DMS114 treated with DMSO at 0.1 percent for 48 hours (cell line): ENCODE data around the gene GREB1L.
"Not testable (repeated sequence)": the region's sequence is repeated elsewhere in the genome, so short reads cannot be mapped to it uniquely, and the experiment has no call there.

Experiments
- DNase-seq: peaks from one replicate; lab custom pipeline; 2025; ENCODE audit not compliant: unreplicated experiment; lab: John Stamatoyannopoulos, UW

The GREB1L gene

DNA sequence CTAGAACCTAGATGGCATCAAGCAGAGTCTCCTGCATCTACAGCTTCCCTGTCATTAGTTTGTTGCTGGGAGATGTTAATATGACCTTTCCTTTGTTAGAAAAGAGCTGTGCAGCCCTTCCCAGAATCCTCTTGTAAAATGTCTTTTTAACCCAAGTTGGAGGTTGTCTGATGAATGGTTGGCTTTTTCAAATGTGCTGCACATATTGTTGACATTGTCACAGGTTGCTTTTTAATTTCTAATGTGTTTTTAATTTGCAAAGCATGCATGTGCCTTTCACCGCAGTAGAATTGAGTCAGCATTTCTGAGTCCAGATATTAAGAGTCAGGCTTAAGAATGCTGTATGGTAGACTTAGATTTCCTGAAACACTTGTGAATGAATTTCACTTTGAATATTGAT is 120.8 kb downstream of the GREB1L start:
- no peak for DNase-seq

DNA sequence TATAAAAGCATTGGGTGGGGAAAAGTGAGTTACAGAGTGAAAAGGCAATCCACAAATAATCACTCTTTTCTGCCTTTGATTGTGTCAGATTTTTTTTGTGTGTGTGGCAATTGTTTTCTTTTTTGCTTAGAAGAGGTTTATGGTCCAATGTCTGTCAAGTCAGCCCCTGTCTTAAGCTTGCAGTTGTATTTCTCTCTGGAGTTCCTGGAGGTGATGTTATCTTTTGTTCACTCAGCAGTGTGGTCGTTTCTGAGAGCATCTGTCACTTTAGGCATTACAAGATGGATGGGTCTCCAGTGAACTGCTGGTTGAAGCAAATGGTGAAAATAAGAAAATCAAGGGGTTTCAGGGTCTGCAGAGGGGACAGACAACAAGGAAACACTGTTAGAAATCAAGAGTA is 121.3 kb downstream of the GREB1L start:
- no peak for DNase-seq

DNA sequence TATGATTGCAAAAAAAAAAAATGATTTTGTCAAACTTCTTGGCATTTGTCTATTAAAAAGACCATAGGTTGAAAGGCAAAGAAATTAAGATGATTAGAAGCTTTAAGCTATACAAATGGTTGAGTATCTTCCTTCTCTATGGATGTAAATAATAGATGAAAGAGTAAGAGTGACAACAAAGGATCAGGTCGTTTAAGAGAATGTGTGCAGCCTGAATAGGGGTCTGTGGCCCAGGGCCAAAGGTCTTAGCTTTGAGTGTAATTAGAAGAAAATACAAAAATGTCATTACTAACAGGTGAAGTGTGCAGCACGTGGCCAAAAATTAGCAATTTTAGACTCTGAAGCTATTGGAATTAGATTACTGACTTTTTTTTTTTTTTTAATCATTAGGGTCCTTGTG is 122.4 kb downstream of the GREB1L start:
- DNase-seq: no peak

DNA sequence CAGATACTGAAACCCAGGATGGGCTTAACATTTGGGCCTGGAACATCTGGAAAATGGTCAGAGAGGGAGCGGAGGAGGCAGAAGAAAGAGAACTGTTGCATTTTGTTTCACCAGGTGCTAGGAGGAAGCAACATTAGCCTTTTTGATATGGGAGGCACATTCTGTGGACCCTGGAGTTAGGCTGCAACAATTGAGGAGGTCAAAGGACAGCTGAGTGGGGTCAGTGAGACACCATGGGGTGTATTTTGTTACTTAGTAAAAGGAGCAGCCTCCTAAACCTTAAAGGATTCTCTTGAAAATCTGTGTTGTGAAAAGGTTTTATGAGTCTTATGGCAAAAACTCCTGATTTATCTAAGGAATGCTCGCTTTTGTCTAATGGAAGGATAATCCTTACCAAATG is 124.9 kb downstream of the GREB1L start:
- no peak for DNase-seq

DNA sequence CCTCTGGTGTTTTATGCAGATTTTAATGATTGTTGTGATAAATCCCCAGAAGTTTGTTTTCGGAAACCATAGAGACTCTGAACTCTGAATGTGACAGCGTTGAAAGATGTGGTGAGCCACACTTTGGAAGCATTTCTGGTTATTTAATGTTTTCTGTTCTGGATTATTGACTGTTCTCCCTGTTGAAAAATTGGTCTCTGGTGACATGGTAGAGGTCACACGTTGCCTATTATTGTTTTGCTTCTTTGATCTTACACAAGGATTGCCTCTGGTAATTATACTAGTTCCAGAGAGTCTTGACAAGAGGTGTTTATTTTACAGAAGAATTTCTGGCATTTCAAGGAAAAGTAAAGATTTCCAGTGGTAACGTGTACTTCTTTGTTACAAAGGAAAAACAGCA is 127.1 kb downstream of the GREB1L start:
- DNase-seq: no peak

DNA sequence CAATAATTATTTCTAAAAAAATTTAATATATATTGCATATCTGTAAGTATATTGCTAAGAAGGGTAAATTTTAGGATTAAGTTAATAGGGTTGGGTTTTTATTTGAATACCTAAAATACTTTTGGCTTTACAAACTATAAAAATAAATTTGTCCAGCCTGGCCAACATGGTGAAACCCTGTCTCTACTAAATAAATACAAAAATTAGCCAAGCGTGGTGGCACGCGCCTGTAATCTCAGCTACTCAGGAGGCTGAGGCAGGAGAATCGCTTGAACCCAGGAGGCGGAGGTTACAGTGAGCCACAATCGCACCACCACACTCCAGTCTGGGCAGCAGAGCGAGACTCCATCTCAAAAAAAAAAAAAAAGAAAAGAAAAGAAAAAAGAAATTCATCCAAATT is 127.6 kb downstream of the GREB1L start:
- DNase-seq: not testable (repeated sequence)

DNA sequence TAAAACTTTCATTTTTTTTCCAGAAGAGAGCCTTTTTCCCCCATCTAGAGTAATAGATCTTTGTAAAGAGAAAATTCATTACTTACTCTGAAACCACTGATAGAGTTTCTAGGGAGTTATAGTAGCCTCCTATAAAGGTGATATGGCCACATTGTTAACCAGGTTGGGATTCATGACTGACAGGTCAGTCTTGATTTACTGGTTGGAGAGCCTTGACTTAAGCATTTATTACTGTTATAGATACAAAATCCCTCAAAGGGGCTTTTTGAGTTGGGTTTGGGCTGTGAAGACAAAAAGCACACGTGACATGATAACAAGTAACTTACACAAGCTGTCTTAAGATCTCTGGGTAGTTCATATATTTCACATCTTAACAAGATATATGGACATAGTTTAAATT is 141.0 kb downstream of the GREB1L start:
- no peak for DNase-seq

DNA sequence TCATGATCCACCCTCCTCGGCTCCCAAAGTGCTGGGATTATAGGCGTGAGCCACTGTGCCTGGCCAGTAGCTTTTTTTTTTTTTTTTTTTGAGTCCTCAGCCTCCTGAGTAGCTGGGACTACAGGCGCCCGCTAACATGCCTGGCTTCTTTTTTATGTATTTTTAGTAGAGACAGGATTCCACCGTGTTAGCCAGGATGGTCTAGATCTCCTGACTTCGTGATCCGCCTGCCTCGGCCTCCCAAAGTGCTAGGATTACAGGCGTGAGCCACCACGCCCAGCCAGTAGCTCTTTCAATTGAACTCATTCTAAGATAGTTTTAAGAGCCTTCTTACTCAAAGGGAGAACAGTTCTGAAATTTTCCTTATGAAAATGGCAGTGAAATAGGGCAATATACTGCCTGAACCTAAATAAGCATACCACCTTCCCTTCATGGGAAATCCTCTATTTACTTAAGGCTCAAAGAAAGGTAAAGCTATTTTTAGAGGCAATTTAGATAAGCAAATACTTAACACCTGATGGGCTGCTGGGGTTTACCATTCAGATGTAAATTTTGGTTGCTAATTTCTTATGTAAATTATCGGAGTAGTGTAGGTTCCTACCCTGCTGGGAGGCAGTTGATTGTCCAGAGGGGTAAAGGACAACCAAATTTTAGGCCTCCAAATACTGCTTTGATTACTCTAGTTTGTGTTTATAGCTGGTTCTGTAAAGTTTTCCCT is 144.7 kb downstream of the GREB1L start:
- no peak for DNase-seq

DNA sequence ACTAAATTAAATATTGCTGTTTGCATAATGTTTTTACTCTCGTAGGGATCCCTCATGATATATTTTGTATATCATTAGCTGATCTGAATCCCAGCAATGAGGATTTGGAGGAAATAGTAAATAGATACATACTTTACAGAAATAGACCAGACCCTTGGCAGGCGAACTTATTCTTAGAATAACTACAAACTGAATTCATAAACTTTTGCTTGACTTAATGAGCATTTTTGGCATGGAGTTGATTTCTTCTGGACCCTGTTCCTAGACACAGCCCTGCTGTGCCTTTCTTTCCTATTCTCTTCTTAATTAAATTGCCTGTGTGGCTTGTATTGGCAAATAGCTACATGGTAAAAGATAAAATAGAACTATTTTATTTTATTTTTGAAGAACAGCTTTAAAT is 145.9 kb downstream of the GREB1L start:
- DNase-seq: no peak

DNA sequence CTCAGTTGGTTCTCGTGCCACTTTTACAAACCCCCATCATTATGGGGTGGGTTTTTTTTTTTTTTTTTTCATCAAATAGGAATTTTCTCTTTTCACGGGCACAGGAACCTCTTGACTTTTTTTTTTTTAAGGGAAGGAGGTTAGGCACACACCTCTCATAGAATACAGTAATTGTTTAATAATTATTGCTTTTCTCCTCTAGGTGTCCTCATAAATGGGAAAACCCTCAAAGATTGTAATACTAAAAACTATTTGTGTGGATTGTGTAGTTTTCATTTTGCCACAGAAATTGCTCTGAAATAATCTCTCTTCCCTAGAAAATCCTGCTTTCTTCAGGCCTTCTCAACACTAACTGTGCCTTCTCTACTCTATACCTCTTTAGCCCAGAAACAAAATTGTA is 147.3 kb downstream of the GREB1L start:
- no peak for DNase-seq

DNA sequence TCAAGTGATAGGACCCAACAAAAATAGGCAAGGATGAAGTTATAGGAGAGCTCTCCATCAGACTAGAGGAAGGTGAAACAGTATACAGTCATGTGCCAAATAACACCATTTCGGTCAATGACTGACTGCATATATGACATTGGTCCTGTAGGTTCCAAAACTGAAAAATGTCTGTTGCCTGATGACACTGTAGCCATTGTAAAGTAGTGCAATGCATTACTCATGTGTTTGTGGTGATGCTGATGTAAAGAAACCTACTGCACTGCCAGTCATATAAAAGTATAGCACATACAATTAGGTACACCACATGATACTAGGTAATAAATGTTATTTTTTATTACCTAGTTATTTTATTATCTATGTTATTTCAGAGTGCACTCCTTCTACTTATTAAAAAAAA is 147.9 kb downstream of the GREB1L start:
- DNase-seq: no peak

DNA sequence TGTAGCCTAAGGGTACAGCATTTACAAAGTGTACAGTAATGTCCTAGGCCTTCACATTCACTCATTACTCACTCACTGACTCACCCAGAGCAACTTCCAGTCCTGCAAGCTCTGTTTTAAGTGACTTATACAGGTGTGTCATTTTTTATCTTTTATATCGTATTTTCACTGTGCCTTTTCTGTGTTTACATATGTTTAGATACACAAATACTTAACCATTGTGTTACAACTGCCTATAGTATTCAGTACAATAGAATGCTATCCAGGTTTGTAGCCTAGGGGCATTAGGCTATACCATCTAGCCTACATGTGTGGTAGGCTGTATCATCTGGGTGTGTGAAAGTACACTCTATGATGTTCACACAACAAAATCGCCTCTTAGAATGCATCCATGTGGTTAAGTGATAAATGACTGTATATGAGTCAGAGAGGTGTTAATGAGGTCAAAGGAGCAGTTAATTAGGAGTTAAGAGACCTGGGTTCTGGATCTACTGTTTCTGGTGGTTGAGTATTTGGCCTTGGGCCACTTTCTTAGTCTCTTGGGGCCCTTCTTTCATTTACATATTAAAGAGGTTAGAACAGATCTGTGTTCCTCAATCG is 149.1 kb downstream of the GREB1L start:
- DNase-seq: no peak

DNA sequence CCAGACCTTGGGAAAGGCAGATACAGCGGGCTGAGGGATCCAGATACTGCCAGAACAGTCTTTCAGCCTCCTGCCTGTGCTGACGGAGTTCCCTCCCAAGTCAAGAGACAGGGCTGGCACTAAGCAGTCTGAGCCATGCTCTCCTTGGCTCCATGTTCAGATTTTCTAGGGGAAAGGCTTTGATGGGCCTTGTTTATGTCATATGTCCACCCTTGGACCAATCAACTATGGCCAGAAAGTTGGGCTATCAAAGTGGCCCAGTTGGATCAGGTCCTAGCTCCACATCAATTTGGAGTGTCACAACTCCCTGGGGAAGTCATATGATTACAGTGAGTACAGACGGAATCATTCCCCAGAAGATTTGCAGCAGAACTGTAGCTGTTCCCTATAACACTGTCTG is 152.0 kb downstream of the GREB1L start:
- no peak for DNase-seq

DNA sequence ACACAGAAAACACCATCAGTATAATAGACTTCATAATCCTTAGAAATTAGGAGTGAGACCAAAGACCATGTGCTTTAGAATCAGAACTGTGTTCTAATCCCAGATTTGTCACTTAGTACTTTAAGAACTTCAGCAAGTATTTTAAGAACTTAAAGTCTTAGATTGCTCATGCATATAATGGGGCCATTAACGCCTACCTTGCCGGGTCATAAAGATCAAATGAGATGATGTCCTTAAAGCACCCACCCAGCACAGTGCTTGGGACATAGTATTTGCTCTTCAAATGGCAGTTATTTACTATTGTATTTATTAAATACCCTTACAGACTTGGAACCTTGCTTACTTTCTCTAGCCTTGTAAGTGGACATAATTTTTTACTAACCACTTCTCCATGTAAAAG is 156.1 kb downstream of the GREB1L start:
- DNase-seq: no peak

DNA sequence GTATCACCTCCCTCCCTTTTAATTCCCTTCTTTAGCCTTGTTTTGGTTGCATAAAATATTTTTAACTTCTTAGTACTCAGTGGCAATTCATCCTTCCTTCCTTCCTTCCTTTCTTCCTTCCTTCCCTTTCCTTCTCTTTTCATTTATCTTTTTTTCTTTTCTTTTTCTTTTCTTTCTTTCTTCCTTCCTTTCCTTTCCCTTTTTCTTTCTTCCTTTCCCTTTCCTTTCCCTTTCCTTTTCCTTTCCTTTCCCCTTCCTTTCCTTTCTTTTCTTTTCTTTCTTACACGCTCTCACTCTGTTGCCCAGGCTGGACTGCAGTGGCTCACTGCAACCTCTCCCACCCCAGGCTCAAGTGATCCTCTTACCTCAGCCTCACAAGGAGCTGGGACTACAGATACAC is 160.2 kb downstream of the GREB1L start:
- DNase-seq: no peak

DNA sequence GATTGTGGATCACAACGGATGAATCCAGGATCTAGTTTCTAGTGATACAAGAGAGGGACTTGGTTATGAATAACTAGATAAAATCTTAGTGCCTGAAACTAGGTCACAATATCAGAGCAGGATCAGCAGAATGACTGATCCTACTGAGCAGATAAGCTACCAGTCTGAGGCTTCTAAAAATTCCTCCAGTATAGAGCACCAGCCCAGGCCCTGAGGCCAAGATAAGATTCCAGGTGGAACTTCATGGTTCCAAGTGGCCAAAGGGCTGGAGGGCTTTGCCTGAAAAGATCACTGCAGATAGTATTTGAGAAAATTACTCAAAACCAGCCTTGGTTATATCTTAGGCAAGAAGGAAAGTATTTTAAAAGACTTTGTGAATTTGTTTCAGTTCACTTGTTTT is 162.4 kb downstream of the GREB1L start:
- no peak for DNase-seq

DNA sequence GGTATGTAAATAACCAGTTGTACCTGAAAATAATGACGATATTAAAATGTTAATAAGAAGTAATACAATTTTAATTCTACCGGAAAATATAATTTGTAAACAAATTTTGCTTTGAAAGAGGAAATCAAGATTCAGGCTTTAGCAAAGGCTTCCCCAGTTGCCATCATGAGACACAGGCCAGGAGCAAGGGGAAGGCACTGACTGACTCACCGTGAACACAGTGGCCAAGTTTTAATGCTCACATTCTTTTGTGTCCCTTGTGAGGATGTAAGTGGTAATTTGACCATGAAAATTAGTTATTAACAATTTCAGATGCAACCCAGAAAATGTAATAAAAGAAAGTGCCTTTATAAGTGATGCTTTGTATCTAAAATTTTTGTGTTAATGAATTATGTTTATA is 164.1 kb downstream of the GREB1L start:
- DNase-seq: no peak

DNA sequence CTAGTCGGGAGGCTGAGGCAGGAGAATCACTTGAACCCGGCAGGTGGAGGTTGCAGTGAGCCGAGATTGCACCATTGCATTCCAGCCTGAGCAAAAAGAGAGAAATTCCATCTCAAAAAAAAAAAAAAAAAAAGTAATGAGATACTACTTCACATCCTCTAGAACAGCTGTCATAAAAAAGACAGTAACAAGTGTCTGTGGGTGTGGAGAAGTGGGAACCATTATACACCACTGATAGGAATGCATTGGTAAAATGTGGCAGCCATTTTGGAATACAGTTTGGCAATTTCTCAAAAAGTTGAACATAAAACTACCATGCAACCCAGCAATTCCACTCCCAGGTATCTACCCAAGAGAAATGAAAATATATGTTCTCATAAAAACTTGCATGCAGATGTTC is 166.6 kb downstream of the GREB1L start:
- no peak for DNase-seq

DNA sequence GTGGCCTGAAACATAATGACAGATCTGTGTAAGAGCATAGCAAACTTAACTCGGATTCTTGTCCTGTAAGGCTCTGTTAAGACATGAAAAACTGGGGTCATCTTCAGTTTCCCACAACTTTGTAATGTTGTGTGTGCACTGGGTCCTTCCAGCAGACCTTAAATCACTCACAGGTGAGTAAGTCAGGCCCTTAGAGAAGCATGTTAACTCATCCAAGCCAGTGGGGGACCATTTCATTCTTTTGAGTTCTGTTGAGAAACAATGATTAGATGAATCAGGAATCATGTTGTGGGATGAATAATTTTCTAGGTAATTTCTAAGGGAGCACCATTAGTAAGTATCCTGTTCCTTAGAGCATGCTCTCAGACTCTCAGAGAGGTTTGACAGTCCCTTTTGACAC is 191.4 kb downstream of the GREB1L start:
- no peak for DNase-seq

DNA sequence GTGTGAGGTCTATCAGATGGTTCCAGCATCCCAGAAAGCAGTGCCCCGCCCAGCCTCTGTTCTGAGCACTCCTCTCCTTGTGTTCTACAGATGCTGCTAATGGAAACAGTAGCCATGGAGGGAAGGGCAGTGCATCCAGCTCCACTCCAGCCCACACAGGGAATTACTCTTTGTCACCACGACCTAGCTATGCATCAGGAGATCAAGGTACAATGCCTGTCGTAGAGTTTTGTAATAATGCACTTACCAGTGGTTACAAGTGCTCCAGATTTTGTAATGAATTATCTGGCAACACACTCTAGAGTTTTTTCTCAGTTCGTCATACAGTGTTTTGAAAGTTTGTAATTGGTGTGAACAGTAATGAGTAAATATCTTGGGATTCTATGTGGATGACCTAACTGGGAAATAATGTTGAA is 197.4 kb downstream of the GREB1L start:
- no peak for DNase-seq

DNA sequence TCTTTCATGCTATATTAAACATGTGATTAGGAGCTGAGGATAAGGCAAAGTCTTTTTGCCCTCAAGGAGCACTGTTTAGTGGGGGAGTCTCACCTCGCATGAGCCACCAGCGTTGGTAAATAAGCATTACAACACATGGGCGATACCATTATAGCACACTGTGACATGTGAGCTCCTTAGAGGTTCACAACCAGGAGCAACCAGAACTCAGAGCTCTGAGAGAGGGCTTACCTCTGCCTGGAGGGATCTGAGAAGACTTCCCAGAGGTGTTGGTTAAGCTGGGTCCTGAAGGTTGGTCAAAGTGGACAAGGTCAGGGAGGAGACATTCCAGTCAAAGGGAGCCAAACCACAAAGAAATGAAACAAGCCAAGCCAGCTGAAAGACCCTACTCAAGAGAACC is 199.6 kb downstream of the GREB1L start:
- no peak for DNase-seq

DNA sequence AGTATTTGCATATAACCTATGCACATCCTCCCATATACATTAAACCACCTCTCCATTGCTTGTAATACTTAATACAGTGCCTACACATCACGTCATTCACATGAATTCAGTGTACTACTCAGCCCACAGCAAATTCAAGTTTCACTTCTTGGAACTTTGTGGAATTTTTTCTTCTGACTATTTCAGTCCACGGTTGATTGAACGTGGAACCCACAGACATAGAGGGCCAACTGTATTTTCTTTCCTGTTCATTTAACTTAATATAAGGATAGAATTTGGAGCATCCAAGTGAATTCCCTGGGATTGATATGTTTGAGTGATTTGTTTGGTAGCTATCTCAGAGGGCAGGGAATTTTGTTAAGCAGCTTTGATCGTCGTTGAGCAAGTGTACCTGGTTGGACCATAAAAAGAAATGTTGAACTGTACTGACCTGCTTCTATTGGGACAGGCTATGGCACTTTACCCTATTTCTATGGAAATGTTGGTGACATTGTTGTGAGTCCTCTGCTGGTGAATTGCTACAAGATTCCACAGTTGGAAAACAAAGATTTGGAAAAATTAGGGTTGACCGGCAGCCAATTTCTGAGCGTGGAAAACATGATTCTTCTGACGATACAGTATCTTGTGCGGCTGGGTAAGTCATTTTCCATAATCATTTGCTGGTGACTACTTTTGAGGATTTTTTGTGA is 201.9 kb downstream of the GREB1L start:
- no peak for DNase-seq
